Keratinocyte (primary cell): Measurements from ENCODE around the gene GPANK1.

Experiments used
- EZH2 ChIP-seq: IDR thresholded peaks from one replicate; pipeline ENCODE4 v1.6.1; 2012; ENCODE audit warnings: inconsistent platforms, mild to moderate bottlenecking, low read length, moderate library complexity
- TF ChIP-seq, protein P1 (sequence below), 3 experiments: IDR thresholded peaks in 1 of 3; conservative IDR thresholded peaks in 1 of 3; optimal IDR thresholded peaks in 1 of 3; 2 replicates in 2 of 3; 3 replicates in 1 of 3; pipeline versions ENCODE3 to v1.5.1; 2011; ENCODE audit warnings: low read length in 3 of 3, mild to moderate bottlenecking in 3 of 3, moderate library complexity in 2 of 3, control low read depth in 1 of 3, inconsistent platforms in 1 of 3; ENCODE audit not compliant: insufficient read depth in 2 of 3; ENCODE audit errors: extremely low read depth in 1 of 3

- TF ChIP-seq, protein P1, sequence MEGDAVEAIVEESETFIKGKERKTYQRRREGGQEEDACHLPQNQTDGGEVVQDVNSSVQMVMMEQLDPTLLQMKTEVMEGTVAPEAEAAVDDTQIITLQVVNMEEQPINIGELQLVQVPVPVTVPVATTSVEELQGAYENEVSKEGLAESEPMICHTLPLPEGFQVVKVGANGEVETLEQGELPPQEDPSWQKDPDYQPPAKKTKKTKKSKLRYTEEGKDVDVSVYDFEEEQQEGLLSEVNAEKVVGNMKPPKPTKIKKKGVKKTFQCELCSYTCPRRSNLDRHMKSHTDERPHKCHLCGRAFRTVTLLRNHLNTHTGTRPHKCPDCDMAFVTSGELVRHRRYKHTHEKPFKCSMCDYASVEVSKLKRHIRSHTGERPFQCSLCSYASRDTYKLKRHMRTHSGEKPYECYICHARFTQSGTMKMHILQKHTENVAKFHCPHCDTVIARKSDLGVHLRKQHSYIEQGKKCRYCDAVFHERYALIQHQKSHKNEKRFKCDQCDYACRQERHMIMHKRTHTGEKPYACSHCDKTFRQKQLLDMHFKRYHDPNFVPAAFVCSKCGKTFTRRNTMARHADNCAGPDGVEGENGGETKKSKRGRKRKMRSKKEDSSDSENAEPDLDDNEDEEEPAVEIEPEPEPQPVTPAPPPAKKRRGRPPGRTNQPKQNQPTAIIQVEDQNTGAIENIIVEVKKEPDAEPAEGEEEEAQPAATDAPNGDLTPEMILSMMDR (optimal IDR thresholded peaks at IDR 0.05 in 1 of 3, IDR thresholded peaks at IDR 0.05 in 1 of 3, conservative IDR thresholded peaks at IDR 0.05 in 1 of 3; ENCODE audit: extremely low read depth in 1 of 3, insufficient read depth in 2 of 3, low read length in 3 of 3): peak in 2 of 3 experiments; percentile 48 to 71
- no peak for TF ChIP-seq EZH2
Measured at GRCh38 chr6:31689249-31690110, 24.7 kb upstream of the GPANK1 start.
